ENCODE results near the gene ANKLE1.
A peak's percentile ranks its signal among the peaks of the same experiment; 100 is the strongest.
"Not testable (repeated sequence)": the region's sequence is repeated elsewhere in the genome, so short reads cannot be mapped to it uniquely, and the experiment has no call there.

Gene ANKLE1

DNA sequence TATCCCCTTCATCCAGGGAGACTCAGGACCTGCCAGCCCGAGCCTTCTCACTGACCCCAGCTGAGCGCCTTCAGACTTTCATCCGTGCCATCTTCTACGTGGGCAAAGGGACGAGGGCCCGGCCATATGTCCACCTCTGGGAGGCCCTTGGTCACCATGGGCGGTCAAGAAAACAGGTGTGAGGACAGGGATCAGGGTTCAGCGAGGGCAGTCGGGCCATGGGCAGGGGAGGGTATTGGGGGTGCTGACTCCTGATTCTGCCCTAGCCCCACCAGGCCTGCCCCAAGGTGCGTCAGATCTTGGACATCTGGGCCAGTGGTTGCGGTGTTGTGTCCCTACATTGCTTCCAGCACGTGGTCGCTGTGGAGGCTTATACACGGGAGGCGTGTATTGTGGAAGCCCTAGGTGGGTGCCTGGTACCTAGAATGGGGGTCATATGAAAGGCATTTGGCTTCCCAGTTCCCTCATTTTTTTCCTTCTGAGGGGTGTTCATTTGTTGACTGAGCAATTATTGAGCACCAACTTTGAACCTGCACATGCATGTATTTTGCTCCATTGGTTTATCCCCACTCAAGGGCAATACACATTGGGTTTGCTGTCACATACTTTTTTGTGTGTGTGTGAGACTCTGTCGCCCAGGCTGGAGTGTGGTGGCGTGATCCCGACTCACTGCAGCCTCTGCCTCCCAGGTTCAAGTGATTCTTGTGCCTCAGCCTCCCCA, 3.9 kb downstream of the ANKLE1 start:
- no peak for DNase-seq

DNA sequence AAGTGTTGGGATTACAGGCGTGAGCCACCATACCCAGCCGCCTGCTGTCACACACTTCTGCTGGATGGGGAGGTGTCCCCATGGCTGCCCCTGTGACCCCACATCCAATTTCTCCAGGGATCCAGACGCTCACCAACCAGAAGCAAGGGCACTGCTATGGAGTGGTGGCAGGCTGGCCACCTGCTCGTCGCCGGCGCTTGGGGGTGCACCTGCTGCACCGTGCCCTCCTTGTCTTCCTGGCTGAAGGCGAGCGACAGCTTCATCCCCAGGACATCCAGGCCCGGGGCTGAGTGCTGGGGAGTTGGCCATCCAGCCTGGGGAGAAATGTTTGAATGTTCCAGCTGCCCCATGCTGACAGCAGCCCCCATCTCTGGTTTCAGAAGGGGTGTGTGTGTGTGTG, 4.6 kb downstream of the ANKLE1 start:
- DNase-seq = no peak

GRCh38 chr19:17286752-17287151, 5.1 kb downstream of the ANKLE1 start:
- DNase-seq = no peak

DNA sequence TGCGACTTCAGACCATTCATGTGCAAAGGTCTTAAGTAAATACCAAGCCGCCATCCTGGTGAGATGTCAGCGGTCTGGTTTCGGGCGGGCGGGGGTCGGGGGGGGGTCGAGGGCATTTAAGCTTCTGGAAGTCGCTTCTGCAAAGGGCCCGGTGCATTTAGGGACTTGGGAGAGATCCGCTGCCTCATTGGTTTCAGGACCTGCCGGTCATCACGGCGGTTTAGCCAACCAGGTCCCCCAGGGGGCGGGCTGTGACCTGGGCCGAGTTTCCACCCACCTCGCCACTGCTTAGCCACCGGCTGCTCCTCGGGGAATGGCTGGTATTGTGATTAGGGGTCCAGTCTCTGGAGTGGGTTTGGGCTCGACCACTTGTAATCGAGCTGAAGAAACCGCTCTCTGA, 7.8 kb downstream of the ANKLE1 start:
- peak; percentile 39 to 64 for DNase-seq

DNA sequence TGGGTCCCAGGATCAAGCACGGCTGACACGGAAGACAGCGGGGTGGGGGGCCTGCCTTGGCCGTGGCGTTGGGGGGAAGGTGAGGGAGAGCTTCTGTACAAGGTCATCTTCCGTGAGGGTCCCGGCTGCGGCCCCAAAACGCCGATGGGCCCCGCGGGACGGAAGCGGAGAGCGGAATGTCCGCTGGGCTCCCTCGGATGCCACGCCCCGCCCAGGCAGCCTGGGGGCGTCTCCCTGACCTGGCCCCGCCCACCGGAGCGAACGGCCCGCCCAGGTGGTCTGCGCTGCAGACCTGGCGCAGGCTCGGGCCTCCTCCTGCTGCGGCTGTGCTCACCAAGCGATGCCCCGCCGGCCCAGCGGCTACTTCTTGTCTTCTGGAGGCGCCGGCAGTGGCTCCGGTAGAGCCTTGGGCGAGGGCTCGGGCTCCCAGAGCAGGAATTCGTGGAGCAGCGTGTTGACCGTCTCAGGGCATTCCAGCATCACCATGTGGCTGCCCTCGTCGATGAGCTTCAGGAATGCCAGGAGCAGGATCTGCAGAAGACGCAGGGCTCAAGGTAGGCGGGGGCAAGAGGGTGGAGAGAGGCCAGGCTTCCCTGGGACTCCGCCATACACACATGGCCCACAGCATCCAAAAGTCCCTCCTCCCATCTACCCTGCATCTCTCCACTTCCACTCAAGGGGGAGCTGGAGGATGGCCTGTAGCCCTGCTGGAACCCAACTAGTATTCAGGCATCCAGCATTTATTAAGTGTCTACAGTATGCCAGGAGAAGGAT, 10.8 kb downstream of the ANKLE1 start:
- peak; percentile 84 to 88 for DNase-seq

DNA sequence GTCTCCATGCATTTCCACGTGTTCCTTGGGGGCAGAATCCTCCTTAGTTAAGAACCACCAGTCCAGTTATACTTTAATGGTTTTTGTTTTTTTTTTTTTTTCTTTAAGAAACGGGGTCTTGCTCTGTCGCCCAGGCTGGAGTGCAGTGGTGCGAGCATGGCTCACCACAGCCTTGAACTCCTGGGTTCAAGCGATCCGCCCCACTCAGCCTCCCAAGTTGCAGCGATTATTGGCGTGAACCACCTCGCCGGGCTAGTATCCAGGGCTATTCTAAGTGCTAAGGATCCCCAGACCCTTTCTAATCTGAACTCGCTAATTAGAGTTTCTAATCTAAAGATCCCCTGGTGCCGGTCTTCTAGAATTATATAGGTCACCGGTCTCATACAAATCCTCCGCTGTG, 11.9 kb downstream of the ANKLE1 start:
- DNase-seq = no peak

DNA sequence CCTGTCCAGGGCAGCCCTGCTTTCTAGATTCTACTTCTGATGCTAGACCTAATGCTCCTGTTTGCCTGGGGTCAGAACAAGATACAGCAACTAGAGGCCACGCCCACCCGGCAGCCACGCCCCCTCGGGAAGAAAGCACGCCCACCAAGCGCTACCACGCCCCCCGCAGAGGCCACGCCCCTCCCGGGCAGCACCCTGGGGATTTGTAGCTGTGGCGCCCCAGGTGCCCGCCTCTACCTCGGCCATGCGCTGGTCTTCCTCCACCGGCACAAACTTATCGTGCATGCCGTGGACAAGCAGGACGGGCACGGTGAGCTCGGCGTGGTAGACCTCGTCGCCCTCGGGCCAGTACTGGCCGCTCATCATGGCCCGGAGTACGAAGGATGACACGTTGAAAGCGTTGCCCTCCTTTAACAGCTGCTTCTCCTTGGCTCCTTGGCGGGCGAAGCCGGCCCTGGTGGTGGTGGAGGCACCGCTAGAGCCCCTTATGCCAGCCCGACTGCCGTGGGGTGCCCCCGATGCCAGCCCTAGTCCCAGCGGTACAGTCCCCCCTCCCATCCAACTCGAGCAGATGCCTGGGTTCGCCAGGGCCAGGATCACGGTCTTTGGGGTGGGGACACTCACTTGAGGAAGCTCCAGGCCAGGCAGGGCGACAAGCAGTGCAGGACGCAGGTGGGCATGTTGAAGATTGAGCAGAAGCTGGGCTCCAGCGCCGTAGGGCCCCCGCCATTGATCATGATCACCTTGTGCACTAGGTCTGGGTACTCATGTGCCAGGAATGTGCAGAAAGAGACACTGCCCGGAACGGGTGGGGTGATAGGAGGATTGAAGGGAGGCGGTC, 12.6 kb downstream of the ANKLE1 start:
- DNase-seq = peak; percentile 41 to 58

DNA sequence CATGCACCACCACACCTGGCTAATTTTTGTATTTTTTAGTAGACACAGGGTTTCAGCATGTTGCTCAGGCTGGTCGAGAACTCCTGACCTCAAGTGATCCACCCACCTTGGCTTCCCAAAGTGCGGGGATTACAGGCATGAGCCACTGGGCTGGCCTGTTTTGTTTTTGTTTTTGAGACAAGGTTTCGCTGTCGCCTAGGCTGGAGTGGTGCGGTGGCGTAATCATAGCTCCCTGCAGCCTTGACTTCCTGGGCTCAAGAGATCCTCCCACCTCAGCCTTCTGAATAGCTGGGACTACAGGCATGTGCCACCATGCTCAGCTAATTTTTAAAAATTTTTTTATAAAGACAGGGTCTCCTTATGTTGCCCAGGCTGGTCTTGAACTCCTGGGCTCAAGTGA, 13.8 kb downstream of the ANKLE1 start:
- DNase-seq = not testable (repeated sequence)

DNA sequence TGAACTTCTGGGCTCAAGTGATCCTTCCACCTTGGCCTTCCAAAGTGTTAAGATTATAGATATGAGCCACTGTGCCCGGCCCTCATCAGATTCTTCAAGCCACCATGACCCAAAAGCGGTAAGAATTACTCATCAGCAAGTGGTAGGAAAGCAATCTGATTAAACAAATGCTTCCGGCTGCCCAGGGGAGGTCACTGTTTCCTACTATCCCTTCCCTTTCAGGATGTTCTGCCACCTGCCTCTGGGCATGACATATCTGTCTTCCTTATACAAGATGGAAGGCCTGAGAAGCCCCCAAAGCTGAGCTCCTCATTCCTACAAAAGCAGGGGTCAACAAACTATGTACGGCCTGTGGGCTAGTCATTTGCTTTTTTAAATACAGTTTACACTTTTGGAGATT, 14.6 kb downstream of the ANKLE1 start:
- DNase-seq = no peak

GRCh38 chr19:17296976-17297375, 15.3 kb downstream of the ANKLE1 start:
- no peak for DNase-seq

DNA sequence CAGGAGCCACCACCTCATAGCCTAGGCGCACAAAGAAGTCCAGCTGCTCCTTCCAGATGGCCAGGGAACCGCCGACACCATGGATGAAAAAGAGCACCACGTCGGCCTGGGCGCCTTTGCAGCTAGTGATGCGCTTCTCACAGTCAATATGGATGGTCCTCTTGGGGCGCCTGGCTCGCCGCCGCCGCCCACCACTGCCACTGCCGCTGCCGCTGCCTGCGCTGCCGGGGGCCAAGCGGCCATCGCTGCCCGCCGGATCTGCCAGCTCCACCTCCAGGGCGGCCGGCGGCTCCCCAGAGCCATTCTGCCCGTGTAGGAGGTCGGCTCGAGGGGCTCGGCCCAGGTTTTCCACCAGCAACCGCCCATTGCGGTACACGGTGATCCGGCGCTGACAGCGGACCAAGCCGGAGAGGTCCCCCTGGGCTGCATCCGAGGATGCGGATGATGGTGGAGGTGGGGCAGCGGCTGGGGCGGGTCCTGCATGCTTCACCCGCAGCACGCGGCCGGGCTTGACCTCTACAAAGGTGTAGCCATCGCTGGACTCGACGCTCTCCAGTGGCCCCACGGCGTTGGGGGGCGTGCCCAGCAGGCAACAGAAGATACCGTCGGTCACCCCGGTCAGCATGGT, 19.4 kb downstream of the ANKLE1 start:
- DNase-seq = no peak

GRCh38 chr19:17302391-17303166, 20.9 kb downstream of the ANKLE1 start:
- DNase-seq = peak in 1 of 2 donors; percentile 35

DNA sequence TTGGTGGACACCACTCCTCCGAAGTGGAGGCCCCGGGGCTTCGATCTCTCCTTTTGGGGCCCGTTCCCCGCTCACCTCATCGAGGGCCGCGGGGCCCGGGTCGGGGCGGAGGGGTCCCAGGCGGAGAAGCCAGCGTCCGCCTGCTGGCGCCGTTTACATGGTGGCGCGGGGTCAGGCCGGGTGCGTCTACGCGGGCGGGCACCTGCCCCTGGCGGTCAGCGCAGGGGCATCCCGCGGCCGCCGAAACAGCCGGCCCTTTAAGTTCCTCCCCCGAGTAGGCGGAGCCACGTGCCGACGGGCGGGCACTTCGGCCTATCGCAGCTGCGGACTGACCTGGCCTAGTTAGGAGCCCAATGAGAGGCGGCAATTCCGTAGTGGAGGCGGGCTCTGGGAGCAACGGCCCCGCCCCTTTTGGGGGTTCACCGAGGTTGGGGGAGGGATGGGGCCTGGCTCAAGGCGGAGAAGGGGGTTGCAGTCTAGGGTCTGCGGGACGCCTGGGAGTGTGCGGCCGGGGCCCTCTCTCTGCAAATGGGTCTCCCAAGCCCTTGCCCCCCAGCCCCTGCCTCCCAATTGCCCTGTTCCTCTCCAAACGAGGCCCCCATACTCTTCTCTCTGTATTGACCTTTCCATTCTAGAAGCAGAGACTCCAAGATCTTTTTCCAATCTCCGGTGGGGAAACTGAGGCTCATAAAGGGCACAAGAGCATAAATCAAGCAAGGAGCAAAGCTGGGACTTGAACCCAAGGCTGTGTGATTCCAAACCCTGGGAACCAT, 21.7 kb downstream of the ANKLE1 start, which contains the start of gene ABHD8:
Gene ABHD8, minus strand, starts transcription at position 259 of the 773 bp plus-strand sequence. CDS start 1,809 bp downstream, outside the sequence.
- DNase-seq = peak; percentile 95

DNA sequence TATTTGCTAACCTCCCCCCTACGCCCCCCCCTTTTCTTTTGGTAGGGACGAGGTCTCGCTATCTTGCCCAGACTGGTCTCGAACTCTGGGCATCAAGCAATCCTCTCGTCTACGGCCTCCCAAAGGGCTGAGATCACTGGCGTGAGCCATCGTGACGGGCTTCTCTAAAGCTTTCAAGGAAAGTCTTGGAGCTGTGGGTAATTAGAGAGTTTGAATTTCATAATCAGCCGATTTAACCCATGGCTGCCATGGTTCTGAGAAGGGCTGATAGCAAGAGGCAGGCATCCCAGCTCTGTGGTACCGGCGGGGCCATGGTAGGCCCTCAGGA, 22.2 kb downstream of the ANKLE1 start:
- DNase-seq = no peak

- no peak for DNase-seq
These were observed 22.9 kb downstream of the ANKLE1 start for GRCh38 chr19:17304386-17305215.

DNA sequence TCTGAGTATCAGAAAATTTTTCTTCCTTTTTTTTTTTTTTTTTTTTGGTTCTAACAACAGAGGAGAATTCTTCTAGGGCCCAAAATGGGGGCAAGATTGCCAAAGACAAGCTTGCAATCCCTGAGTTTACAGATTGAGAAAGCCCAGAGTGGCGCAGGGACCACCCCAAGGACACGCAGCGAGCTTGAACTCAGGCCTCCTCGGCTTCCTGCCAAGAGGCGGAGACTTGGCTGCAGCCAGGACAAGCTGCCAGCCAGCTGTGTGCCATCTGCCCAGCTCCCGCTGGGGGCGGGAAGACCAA, 23.5 kb downstream of the ANKLE1 start:
- DNase-seq = no peak

GRCh38 chr19:17305517-17306284, 24.0 kb downstream of the ANKLE1 start, which contains the start of gene MRPL34:
Gene MRPL34, plus strand, starts transcription at chr19:17305872. Its CDS starts 21 bp downstream, at chr19:17305893.
- DNase-seq = peak; percentile 99

DNA sequence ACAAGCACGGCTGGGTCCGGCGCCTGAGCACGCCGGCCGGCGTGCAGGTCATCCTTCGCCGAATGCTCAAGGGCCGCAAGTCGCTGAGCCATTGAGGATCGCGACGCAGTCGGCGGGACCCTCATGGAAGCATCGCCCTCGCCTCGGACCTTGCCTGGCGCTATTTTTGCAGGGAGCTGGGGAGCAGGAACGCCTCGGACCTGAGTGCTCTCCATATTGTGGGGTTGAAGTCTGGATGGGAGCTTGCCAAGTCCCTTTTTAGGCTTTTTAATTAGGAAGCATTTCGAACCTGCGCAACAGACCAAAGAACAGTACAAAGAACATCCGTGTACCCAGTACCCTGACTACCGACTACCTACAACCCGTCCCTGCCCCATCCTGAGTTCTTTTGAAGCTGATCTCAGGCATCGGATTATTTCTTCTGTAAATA, 24.6 kb downstream of the ANKLE1 start:
- no peak for DNase-seq

GRCh38 chr19:17307876-17308377, 26.2 kb downstream of the ANKLE1 start:
- no peak for DNase-seq
